HG03064 (cell line): ENCODE results near the gene ZNF341.

ENCODE experiments used
- ATAC-seq: cut with Tn5 transposase; IDR thresholded peaks from one replicate; pipeline ENCODE4 v1.9.1; 2021; ENCODE audit warnings: low read depth; ENCODE audit not compliant: unreplicated experiment

The ZNF341 gene

DNA sequence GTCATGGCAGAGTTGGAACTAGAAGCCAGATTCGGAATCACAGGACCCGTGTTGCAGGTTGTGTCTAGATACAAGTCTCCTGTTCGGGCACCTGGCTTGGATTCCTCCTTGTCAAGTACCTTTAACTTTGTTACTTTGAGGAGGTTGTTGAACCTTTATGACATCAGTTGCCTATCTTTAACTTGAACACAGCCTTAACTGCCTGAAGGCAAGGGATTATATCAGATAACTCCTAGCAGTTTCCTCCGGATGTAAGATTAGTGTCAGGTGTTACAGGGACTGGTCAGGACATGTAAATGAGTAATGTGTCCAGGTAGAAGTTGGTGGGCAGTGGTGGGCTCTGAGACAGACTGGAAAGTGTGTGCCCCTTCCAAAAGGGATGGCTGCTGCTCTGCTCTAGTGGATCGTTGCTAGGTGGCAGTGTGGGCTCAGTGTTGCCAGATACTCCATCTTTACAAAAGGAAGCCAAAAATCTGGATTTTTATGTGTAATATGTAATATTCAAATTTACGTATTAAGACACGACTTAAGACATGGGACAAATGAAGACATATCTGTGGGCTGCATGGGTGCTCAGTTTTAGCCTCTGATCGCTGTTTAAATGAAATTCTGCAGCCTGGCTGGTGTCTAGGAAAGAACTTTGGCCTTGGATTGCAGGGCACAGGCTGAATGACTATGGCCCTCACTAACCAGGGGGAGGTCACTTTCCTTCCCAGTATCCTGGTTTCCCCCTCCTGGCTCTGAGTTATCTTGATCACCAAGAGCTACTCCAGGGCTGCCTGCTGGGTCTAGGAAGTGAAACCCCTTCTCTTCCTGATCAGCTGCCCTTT, 106.5 kb downstream of the ZNF341 start:
- no peak for ATAC-seq

DNA sequence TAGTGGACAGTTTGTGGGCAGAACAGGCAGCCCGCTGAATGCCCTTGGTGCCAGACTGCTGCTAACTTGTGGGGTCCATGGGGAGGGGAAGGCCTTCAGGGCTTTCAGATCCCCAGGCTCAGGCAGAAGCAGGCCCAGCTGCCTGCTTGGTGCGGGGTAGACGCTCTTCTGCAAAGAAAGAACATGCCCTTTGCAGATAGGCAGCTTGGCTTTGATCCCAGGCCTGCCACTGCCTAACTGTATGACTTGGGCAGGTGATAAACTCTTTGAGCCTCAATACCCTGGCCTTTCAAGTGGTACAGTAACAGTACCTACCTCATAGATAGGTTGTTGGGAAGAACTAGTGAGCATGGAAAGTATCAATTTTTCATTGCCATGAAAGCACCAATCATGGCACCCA, 107.8 kb downstream of the ZNF341 start:
- no peak for ATAC-seq

DNA sequence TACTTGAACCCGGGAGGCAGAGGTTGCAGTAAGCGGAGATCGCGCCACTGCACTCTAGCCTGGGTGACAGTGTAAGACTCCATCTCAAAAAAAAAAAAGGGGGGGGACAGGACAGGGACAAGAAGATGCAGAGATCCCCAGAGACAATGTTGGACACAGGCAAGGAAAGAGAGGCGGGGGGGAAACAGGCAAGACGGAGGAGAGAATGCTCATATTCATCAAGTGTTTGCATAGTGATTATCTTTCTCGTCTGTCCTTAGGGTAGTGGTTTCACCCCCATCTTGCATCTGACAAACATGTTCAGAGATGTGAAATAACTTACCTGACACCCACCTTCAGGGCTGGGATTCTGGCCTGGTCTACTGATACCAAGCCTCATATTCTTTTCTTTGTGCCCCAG, 108.4 kb downstream of the ZNF341 start:
- ATAC-seq, result no peak

- no peak for ATAC-seq
Observed at GRCh38 chr20:33840759-33841435, 109.1 kb downstream of the ZNF341 start.

DNA sequence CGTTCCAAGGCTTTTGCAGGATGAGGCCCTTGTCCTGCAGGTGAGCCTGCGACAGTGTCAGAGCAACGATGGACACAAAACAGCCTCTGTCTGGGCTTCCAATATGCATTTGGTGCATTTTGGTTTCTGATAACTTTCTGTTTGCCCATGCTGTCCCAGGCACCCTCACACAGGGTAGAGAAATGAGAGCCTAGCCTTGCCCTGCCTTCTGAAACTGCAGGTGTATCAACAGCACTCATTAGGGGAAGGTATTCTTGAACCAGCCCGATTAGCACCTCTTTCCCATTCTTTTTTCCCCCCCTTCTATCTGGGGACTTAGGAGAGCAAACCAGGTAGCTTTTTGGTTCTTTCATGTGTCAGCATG, 109.6 kb downstream of the ZNF341 start:
- no peak for ATAC-seq
